Hypothalamus (tissue), 51 donors: Measurements from ENCODE around the gene CACNA2D2.

Experiments
- DNase-seq, 51 donors: peaks; one replicate each; lab custom pipeline; 2025; lab: John Stamatoyannopoulos, UW

Gene CACNA2D2

DNA sequence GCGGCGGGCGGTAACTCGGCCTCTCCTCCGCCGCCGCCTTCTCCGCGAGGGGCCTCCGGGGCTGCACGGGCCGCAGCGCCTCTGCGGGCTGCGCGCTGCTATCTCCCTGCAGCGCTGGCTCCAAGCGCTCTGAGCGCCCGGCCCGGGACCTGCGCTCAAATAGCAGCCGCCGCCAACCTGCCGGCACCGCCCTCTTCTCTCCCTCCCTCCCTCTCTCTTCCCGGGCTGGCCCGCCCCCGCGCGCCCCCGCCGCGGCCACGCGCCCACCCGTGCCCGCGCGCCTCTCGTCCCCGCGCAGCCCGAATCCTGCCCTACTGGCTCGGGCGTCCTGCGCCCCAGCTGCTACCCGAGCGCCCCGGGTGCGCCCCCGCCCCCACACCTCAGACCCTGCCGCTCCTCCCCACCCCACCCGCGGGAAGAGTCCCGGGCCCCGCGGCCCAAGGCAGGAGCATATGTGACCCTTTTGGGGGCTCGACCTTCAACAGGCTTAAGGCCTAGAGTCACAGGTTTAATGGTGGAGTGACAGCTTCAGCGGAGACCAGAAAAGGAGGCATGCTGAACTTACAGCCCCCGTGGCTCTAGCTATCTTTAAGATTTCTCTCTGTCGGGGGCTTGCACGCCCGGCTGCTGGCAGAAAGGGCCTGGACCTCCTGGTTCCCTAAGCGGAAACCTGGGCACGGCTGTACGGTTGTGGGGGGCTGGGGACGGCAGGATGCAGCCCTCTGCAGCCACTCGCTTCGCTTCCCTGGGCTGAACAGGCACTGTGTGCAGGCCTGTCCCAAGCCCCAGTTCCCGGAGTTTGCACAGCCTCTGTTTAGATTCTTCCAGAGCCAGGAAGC is at the start of gene CACNA2D2:
CACNA2D2 (minus strand) TSS at position 131 of the 839 bp plus-strand sequence. CDS start 211 bp downstream, outside the sequence.
- DNase-seq, result peak in 37 of 51 donors; percentile 2 to 71 (median 43)

- DNase-seq, result no peak
Measured at GRCh38 chr3:50552598-50552997, 49.2 kb upstream of the CACNA2D2 start.

DNA sequence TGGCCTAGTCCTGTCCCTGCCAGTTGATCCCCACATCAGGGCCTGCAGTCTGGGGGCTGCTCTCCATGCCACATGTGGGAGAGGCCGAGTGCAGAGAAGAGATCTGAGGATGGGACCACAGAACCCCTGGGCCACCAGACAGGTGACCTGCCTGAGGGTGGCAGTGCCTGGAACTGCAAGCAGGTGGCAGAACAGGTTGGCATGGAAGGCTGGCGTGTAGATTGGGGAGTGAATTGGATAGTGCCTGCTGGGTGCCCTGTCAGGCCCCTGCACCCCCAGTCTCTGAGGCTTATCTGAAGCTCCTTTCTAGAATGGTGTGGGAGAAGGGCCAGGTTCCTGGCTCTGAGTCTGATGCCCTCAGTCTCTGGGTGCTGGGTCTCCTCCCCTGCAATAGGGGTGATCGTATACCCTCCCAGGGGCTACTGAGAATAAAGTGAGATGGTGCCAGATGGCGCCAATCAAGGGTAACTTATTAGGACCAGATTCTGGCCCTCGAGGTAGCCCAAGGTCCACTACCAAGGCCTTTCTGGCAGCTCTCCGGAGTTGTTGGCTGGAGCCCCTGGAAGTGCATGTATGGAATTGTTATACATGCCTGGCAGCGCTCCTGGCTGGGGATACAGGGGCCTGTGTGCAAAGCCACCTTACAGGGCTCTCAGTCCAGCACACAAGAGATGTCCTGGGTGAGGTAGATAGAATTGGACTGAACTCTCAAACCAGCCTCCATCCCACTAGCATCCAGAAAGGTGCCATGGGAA is 48.4 kb upstream of the CACNA2D2 start:
- no peak for DNase-seq

- DNase-seq, result no peak
Measured at GRCh38 chr3:50551054-50551659, 47.7 kb upstream of the CACNA2D2 start.

- DNase-seq, result peak in 35 of 51 donors; percentile 1 to 51 (median 15)
Measured at GRCh38 chr3:50550079-50550736, 46.8 kb upstream of the CACNA2D2 start.

GRCh38 chr3:50549226-50549625 is 45.8 kb upstream of the CACNA2D2 start:
- peak in 2 of 51 donors; percentile 16 to 30 for DNase-seq

GRCh38 chr3:50545781-50546180 is 42.3 kb upstream of the CACNA2D2 start:
- no peak for DNase-seq

- DNase-seq, result peak in 45 of 51 donors; percentile 4 to 77 (median 37)
Measured at GRCh38 chr3:50542177-50543034, 39.0 kb upstream of the CACNA2D2 start.

DNA sequence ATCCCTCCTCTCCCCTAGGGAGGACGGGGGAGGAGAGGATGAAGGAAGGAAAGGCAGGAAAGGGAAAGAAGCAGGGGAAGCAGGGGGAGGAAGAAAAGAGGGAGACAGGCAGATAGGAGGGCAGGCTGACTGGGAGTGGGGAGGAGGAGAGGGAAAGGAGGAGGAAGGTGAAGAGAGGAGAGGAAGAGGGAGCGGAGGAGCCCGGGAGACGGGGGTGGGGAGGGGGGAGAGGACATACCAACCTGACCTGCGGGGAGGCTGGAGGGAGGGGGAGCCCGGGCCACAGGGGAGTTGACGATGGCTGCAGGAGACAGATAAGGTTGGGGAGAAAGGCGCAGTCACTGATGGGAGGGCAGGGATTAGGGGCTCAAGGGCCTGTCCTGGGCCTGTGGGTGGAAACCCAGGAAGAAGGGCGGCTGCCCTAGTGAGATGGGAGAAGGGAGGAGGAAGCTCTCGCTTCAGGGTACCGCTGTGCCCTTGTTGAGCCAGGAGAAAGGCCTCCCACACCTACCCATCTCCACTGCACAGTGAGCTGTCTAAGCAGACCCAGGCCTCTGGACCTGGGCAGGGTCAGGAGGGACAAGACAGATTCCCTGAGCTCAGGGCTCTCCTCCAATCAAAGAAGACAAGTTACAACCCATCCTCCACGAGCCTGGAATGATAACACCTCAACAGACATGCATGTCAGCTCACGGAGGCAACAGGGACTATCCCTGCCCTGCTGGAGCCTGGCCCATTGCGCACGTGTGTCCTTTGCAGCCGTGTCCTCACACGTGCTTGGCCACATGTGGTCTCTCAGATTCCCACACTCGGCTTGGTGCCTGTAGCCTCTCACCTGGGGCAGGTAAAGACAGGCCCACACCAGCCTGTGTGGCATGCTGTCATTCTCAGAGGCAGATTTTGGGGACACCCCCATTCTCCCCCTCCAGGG is 36.2 kb upstream of the CACNA2D2 start:
- DNase-seq, result no peak

GRCh38 chr3:50537421-50538129 is 34.1 kb upstream of the CACNA2D2 start:
- DNase-seq, result no peak

GRCh38 chr3:50536471-50537180 is 33.2 kb upstream of the CACNA2D2 start:
- peak in 6 of 51 donors; percentile 10 to 51 (median 27) for DNase-seq

GRCh38 chr3:50534681-50535330 is 31.4 kb upstream of the CACNA2D2 start:
- no peak for DNase-seq

DNA sequence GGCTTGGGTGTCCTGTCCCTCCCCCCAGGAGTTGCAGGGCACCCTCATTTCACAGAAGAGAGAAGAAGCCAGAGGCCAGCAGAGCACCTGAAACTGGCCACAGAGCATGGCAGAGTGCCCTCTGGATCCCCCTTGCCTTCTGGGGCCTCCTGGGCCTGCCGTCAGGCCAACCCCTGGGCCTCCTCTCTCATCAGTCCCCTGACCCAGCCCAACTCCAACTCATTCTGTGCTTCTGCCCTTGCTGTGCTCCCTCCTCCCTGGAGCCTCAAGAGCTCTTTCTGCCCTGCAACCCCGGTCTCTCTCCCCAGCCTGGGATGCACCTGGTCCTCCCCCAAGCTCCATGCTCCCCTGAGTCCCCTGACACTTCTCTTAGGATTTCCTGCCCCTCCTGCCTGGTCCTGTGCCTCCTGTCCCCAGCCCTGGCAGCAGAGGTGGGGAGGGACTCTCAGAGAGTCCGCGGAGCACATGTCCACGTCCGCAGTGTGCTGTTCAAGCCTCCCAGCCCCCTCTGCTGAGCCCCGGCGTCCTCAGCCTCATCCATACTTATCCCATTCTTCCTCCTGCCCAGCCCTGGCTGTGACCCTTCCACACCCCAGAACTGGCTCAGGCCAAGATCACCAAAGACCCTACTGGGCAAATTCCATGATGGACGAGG is 30.5 kb upstream of the CACNA2D2 start:
- DNase-seq, result no peak

- DNase-seq, result peak in 1 of 51 donors; percentile 46
Measured at GRCh38 chr3:50533316-50533715, 29.9 kb upstream of the CACNA2D2 start.

- DNase-seq, result no peak
Measured at GRCh38 chr3:50532062-50532705, 28.8 kb upstream of the CACNA2D2 start.

- no peak for DNase-seq
Measured at GRCh38 chr3:50531201-50531600, 27.8 kb upstream of the CACNA2D2 start.
